SKM-1 treated with dmso at 0.1 percent for 144 hours (cell line): ENCODE data around the gene DSCAML1.

Experiments used
- DNase-seq: peaks from one replicate; lab custom pipeline; 2025; ENCODE audit not compliant: unreplicated experiment; lab: John Stamatoyannopoulos, UW

Gene DSCAML1

DNA sequence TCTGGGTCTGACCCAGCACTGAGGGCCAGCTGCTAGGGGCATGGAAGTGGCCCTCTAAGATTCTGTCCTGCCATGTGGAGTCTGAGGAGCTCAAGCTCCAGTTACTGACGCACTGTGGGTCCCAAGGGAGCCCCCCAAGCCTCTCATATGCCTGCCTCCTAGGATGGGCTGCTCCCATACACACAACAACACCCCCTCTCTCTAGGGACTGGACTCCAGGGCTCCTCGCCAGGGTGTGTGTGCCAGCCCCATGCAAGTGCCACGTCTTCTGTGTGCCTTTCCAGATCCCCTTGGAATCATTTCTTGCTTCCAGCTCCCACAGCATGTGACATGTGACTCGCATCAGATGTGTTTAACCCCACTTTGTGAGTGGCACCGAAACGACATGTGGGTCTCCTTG is 234.9 kb downstream of the DSCAML1 start:
- no peak for DNase-seq

- no peak for DNase-seq
These were observed 236.1 kb downstream of the DSCAML1 start for GRCh38 chr11:117560780-117561530.

GRCh38 chr11:117559698-117560097 is 237.3 kb downstream of the DSCAML1 start:
- DNase-seq: no peak

DNA sequence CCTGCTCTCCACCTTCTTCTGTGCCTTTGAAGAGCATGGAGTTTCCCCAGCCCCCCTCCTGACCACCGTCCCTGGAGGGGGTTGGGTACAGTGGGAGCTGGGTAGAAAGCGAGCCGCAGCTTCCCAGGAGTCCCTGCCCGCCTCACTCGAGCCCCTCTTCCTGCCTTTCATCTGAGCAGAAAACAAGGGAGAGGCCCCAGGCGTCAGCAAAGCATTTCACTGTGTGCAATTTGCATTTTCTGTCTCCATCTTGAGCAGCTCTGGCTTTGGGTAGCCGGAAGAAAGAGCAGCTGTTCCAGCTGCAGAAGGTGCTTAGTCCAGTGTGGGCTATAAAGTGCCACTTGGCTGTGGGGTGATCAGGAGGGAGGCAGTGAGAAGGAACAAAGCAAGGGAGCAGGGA is 239.7 kb downstream of the DSCAML1 start:
- no peak for DNase-seq

DNA sequence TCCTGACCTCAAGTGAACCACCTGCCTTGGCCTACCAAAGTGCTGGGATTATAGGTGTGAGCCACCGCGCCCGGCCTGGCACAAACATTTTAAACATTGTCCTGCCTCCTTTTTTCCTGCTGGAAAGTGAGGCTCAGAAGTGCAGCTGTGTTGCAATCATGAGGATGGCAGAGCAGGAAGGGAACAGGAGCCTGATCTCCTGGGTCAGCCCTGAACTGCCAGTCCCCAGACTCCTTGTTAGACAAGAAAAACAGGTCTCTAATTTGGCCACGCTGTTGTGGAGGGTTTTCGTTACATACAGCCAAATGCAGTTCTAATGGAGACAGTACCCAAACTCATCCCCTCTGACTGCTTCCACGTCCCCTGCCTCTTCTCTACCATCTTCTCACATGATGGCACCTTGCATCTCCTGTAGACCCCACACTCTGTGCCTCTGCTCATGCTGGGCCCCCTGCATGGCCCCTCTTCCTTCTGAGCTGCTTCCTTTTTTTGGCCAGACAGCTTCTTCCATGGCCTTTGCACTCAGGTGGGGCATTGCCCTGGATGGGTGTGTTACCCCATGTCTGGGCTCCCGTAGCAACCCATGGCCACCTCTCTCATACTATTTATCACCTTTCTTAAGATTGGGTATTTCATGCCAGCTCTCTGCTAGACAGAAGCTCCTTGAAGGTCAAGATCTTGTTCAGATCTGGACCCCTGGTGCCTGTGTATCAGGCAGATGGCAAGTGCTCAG is 242.2 kb downstream of the DSCAML1 start:
- DNase-seq: no peak

GRCh38 chr11:117552626-117553025 is 244.4 kb downstream of the DSCAML1 start:
- no peak for DNase-seq

- no peak for DNase-seq
These were observed 245.2 kb downstream of the DSCAML1 start for GRCh38 chr11:117551761-117552343.

DNA sequence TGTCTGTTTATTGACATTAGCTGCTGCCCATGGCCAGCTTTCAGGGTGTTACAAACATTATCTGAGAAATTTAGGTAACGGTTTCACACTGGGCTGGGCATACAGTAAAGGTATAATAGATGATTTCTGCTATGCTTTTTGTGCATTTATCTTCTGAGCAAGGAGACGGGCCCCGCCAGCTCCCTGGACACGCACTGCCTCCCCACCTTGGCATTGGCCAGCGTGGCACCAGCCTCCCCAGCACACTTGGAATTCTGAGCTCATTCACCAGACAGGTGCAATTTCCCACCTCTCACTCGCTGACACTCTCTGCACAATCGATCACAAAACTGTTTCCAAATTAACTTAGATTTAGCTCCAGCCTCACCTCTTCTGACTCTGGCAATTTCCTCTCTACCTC is 246.6 kb downstream of the DSCAML1 start:
- no peak for DNase-seq

DNA sequence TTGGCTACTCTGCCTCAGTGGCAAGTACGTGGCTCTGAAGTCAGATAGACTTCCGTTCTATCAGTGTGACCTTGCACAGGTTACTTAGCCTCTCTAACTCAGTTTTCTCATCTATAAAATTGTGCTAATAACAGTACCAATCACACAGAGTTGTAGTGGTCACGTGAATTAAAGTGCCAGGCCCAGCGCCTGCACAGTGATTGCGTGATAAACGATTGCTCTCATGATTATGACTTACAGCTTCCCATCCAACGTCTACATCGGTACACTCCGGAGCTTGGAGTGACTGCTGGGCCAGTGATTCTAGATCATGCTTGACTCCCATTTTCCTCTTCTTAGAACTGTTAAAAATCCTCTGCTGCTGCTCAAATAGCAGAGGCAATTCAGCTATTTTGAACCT is 247.6 kb downstream of the DSCAML1 start:
- no peak for DNase-seq

GRCh38 chr11:117548876-117549275 is 248.1 kb downstream of the DSCAML1 start:
- DNase-seq: no peak

- DNase-seq: no peak
These were observed 249.1 kb downstream of the DSCAML1 start for GRCh38 chr11:117547946-117548345.

- no peak for DNase-seq
These were observed 249.7 kb downstream of the DSCAML1 start for GRCh38 chr11:117547195-117547850.

GRCh38 chr11:117546431-117547194 is 250.4 kb downstream of the DSCAML1 start:
- DNase-seq: no peak

DNA sequence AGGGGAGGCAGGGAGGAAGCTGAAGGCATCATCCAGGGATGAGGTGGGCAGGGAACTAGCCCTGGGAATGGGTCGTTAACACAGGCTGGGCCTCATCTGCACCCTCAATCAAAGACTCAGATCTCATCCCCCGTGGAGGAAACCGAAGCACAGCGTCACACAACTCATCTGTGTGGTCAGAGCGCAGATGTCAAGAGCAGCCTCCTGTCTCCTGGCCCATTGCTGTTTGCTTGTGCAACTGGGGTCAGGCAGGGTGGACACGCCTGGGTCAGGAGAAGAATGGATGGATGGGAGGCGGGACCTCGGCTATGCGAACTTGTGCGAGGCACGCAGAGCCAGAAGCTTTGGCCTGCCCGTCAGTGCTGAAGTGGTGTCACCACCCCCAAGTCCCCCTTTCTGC is 251.3 kb downstream of the DSCAML1 start:
- DNase-seq: no peak

GRCh38 chr11:117544130-117544800 is 252.8 kb downstream of the DSCAML1 start:
- DNase-seq: no peak

GRCh38 chr11:117541211-117541610 is 255.8 kb downstream of the DSCAML1 start:
- DNase-seq: no peak

- DNase-seq: no peak
These were observed 258.5 kb downstream of the DSCAML1 start for GRCh38 chr11:117538263-117539135.

DNA sequence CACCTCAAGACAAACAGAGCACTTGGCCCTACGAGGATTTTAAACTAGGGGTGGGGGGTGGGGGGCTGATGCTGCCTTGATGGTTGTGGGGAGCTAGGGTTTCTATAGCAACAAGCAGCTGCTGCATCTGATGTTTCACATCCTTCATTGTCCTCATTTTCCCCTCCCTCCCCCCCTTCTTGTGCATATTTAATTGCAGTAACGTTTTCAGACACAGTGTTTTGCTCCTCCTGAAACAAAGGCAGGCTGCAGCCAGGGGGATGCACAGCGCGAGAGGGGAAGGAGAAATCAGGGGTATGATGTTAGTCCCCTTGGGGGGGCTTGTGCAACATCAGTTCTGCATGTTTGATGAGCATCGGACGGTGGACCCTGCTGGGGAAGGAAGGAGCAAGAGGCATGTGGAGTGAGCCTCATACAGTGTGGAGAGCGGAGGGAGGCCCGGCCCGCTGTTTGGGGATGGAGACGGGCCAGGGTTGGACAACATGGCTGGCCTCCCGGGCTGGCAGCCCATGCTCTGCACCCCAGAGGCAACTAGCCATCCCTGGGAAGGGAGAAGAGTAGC is 261.1 kb downstream of the DSCAML1 start:
- no peak for DNase-seq

- peak; percentile 70 for DNase-seq
These were observed 261.7 kb downstream of the DSCAML1 start for GRCh38 chr11:117535201-117535849.
